Measurements from ENCODE around the gene USP40. TPM values are rescaled to one million over a fixed set of nuclear protein-coding genes. Genes with fewer than 3 reads are reported as not detected.

USP40 gene
- total and polyA plus RNA-seq, 8 donors = 17.2 to 34.7 (median 22.7) TPM

- no peak for FAIRE-seq
- Histone ChIP-seq H3K4me3 (no peak overlapping the region), H3K9me3 (no peaks in the 10 kb centered on the region), H3K36me3 (no peaks in the 10 kb centered on the region), H3K27ac (no peak overlapping the region), H3K4me1 (no peaks in the 10 kb centered on the region), H3K27me3 (no peaks in the 10 kb centered on the region)
- no peak for ATAC-seq
- intact Hi-C loops (cut with DNase I) = no loop called here
- 95 to 97% methylated on average over 14 of the region's 14 CpGs for WGBS, 2 donors
- TF ChIP-seq CTCF (IDR thresholded peaks at IDR 0.05) = no peak
- DNase-seq = no peak
These were observed 129.1 kb downstream of the USP40 start for GRCh38 chr2:233437439-233437955.

- no peaks in the 10 kb centered on the region for H3K27me3 ChIP-seq
- no peak for TF ChIP-seq CTCF (IDR thresholded peaks at IDR 0.05)
- WGBS, 2 donors = 93 to 95% methylated on average over 17 of the region's 17 CpGs
- H3K27ac ChIP-seq = no peak overlapping the region
- no peak overlapping the region for H3K4me3 ChIP-seq
- ATAC-seq (no peak), FAIRE-seq (no peak), DNase-seq (no peak)
- H3K9me3 ChIP-seq = no peaks in the 10 kb centered on the region
- no peaks in the 10 kb centered on the region for H3K4me1 ChIP-seq
- intact Hi-C loops (cut with DNase I) = no loop called here
- H3K36me3 ChIP-seq = no peaks in the 10 kb centered on the region
These were observed 129.7 kb downstream of the USP40 start for GRCh38 chr2:233436691-233437438.

DNA sequence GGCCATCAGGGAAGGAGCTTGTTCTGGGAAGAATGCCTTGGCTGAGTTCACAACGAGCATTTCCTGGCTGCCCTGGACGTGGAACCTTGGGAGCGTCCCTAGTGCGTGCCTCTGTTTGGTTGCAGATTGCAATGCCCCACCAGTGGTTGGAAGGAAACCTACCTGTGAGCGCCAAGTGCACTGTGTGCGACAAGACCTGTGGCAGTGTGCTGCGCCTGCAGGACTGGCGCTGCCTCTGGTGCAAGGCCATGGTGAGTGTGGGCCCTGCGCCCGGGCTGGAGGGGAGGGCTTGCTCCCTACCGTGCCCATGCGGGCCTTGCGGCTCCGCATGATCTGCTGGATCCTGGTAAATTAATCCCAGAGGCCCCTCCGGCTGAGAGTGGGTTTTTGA, 130.4 kb downstream of the USP40 start:
- Histone ChIP-seq H3K27ac (no peak overlapping the region), H3K36me3 (no peaks in the 10 kb centered on the region)
- 93 to 94% methylated on average over 15 of the region's 15 CpGs for WGBS, 2 donors

DNA sequence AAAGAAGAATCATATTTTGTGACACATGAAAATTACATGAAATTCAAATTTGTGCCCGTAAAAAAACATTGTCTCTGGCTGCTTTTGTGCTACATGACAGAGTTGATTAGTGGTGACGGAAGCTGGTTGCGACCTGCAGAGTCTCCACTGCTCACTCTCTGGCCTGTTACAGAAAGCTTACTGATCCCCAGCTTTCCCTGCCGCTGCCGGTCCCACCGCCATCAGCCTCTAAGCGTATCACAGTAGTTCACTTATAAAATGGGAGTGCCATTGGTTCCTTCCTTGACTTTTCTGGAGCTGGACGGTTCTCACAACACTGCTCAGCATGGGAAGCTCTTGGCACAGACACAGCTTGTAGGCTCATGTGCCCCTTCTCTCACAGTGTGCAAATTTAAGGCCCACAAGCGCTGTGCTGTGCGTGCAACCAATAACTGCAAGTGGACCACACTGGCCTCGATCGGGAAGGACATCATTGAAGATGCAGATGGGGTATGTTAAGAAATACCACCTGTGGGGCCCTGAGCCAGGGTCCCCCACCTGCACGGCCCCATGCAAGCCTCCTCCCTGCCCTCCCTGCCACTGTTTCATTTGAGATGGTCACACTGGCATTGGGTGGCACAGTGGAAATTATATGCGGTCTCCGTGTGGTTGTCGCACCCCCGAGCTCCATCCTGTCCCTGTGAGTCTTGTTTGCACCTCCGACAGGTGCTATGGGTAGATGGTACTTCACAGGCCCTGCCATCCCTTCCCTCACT, 131.0 kb downstream of the USP40 start:
- H3K4me3 ChIP-seq = no peak overlapping the region
- no peak overlapping the region for H3K27ac ChIP-seq
- DNase-seq (no peak), ATAC-seq (no peak), FAIRE-seq (no peak)
- H3K36me3 ChIP-seq = no peaks in the 10 kb centered on the region
- no peak for TF ChIP-seq CTCF (IDR thresholded peaks at IDR 0.05)
- no peaks in the 10 kb centered on the region for H3K27me3 ChIP-seq
- WGBS, 2 donors = 94 to 96% methylated on average over 18 of the region's 18 CpGs
- intact Hi-C loops (cut with DNase I) = no loop called here
- no peaks in the 10 kb centered on the region for H3K9me3 ChIP-seq
- no peaks in the 10 kb centered on the region for H3K4me1 ChIP-seq

More for the DNA sequence above, 130.4 kb downstream of the USP40 start:
- Histone ChIP-seq H3K4me1 (no peaks in the 10 kb centered on the region), H3K4me3 (no peak overlapping the region), H3K27me3 (no peaks in the 10 kb centered on the region), H3K9me3 (no peaks in the 10 kb centered on the region)
- ATAC-seq (no peak), FAIRE-seq (no peak), DNase-seq (no peak)
- intact Hi-C loops (cut with DNase I) = no loop called here
- no peak for TF ChIP-seq CTCF (IDR thresholded peaks at IDR 0.05)
